Daoy (cell line): ENCODE measurements around the gene FAM117A. TPM values are rescaled to one million over a fixed set of nuclear protein-coding genes. Genes with fewer than 3 reads are reported as not detected.

Experiments used
- DNase-seq: peaks from one replicate; pipeline ENCODE4 v3.0.0-alpha.2; 2015; ENCODE audit warnings: low read depth
- total RNA-seq: library from RNA; depleted of rRNA; stranded (reverse); fragments of >200 nt; shearing (Covaris generic); gene quantifications from 2 replicates; pipeline ENCODE4 v1.2.3, GENCODE V29; 2014

Gene FAM117A
- total RNA-seq, 1 experiment from 2014 or later = 5.0 TPM

DNA sequence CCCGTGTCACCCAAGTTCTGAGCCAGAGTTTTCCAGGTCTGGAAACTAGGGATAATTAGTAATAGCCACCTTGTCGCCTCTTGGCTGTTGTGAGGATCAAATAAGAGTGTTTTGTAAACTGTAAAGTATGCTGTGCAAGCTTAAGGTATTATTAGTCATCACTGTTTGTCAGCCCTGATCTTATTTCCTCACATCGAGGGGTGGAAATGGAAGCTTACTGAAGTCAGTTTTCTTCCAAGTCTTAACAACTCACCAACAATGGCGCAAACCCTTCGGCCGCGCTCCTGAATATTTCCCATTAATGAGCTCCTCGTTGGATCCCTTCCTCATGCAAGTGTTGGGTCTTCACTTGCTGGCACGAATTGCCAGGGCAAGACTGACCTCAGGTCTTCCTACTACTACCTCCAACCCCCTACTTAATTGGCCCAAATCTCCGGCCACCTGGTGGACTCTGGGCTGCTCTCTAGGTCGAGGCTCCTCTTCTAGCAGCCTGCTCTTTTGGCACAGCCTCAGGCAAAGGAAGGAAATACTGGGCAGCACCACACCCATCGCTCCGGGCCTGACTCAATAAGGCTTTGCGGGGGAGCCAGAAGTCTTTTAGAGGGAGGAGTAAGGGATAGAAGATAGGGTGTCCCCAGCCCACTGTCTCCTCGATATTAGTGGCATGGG lies 55.3 kb downstream of the FAM117A start:
- DNase-seq = no peak

GRCh38 chr17:49707608-49708514 lies 56.1 kb downstream of the FAM117A start, which contains the start of gene SLC35B1:
SLC35B1 (minus strand) TSS chr17:49707964; CDS start chr17:49707833, 131 bp downstream.
- peak; percentile 97 for DNase-seq

DNA sequence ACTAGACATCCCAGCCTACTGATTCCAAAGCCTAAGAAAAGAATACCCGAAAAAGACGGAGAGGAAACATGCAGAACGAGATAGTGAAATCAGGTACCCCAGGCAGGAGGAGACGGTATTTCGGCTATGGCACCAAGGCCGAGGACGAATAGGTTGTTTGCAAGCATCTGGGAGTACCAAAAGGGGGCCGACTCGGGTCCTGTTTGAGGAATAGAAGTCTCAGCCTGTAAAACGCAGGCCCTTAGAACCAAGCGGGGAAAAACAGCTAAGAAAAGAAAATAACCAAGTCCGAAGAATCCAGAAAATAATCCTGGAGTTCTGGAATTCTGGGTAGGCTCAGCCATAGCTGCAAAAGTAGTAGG lies 56.7 kb downstream of the FAM117A start:
- no peak for DNase-seq

DNA sequence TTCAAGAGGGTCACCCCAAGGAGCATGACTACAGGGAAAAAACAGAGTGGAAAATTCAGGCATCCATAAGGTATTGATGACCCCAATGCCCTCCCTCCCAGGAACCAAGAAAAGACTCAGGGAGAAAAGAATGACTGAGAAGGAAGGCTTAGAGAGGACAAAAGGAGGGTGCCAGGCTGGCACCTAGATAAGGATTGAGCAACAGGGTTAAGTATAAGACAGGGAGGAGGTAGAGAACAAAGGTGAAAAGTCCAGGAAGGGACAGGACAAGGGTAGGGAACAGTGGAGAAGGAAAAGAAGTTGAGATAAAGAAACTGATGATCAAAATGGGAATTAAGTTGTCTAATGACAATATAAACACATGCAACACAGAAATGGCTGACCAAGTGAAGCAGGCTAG lies 58.7 kb downstream of the FAM117A start:
- no peak for DNase-seq

DNA sequence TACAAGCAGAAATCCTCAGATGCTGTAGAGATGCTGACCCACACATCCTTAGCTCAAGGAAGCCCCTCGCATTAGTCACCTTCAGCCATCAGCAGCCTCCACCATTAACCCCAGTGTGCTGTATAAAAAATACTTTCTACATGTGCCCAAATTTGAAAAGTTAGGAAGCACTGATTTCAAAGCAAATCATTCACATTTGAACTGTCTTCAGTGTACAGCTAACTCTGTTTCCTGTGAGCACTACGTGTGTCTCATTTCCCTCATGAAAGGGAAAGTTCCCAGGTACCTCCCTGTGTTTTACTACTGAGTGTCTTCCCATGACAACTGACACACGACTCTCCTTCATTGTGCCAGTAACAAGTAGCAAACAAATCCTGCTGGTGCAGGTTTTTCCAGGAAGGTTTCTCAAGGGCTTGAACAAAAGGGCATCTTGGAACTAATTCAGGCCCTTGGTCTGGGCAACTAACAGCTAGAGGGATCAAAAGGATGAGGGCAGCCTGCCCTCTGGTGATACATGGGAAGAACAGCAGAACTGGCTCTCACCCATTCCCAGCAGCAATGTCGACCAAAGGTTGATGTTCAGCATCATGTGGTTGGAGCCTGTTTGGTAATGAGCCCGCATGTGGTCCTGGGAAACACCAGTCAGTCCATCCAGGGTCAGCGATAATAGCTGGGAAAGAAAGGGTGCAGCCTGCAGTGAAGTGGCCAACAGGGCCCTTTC lies 60.2 kb downstream of the FAM117A start:
- DNase-seq = peak; percentile 9

GRCh38 chr17:49700960-49701359 lies 63.0 kb downstream of the FAM117A start:
- DNase-seq = no peak

GRCh38 chr17:49699966-49700575 lies 63.9 kb downstream of the FAM117A start:
- no peak for DNase-seq

GRCh38 chr17:49698005-49698404 lies 65.9 kb downstream of the FAM117A start:
- DNase-seq = no peak

DNA sequence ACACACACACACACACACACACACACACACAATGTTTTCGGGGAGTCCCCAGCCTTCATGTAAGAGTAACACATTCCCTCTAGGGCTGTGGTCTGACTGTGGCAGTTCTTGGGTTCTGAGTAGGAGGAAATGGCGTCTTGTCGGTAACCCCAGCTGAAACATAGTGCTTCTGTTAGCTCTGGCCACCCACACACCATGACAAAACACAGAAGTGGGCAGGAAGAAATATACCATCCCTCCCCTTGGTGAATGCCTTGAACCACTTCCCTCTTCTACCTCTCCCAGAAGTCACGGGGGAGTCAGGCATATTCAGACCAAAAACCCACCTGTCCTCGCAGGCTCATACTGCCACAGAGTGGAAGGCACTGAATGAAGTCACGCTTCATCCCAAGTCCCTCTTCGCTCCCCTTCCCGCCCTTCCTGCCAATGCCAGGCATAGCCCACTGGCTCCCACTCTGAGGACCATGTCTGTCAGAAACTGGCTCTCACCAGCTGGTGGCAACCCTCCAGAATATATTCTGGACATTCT lies 67.6 kb downstream of the FAM117A start:
- DNase-seq = no peak

- DNase-seq = no peak
These were observed 68.2 kb downstream of the FAM117A start for GRCh38 chr17:49695698-49696232.

- DNase-seq = peak; percentile 13
These were observed 68.9 kb downstream of the FAM117A start for GRCh38 chr17:49694847-49695697.

DNA sequence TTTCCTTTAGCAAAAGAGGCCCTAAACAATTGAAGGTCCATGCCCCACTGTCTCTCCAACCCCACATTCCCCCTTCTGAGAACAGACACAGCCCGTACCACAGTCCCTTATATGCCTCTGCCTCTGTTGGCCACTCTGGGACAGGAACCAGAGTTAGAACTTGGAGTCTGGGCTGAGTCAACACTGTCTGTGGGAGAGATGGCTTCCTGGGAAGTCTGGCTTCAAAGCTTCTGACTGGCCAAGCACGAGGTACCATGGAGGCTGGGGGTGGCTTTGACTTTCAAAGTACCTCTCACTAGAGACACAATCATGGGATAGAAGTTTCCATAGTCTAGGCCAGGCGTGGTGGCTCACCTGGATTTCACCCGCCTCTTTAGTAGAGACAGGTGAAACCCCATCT lies 71.2 kb downstream of the FAM117A start:
- DNase-seq = no peak

- DNase-seq = no peak
These were observed 72.2 kb downstream of the FAM117A start for GRCh38 chr17:49691677-49692191.

DNA sequence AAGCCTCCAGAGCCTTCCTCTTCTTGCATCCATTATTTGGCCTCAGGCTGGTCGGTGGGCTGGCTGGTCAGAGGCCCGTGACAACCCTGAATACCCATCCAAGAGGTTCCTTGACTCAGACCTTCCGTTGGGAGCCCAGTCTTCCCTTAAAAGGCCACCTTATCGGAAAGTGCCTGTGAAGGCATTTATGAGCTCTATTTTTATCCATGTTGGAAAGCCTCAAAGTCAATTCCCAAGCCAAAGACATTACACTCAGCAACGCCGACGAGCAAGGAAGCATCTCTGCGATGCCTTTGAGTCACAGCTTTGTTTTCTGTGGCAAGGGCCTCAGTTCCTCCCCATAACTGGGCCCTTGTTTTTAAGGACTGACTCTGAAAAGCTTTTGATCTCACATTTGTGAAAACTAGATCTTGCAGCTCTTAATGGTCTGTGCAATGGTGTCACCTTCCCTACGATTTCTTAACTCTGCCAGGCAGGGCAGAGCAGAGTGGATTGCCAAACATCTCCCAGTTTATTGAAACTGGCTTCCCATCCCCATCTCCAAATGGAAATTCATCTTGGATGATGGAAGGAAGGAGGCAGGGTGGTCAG lies 72.8 kb downstream of the FAM117A start:
- no peak for DNase-seq

GRCh38 chr17:49690256-49690655 lies 73.7 kb downstream of the FAM117A start:
- DNase-seq = no peak

DNA sequence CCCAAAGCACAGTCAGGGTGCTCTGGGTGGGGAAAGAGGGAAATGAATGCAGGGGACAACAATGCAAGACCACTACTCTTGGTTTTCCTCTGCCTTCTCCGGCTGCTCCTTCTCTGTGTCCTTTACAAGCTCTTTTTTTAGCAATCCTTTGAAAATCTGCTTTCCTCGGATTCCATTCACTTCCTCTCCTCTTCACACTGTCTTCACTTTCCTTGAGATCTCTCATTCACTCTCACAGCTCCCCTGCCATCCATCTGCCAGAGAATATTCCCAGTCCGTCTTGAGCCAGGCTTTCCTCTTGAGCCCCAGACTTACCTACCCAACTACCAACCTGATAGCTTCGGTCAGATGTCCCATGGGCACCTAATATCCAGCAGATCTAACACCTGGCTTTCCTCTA lies 75.1 kb downstream of the FAM117A start:
- no peak for DNase-seq

DNA sequence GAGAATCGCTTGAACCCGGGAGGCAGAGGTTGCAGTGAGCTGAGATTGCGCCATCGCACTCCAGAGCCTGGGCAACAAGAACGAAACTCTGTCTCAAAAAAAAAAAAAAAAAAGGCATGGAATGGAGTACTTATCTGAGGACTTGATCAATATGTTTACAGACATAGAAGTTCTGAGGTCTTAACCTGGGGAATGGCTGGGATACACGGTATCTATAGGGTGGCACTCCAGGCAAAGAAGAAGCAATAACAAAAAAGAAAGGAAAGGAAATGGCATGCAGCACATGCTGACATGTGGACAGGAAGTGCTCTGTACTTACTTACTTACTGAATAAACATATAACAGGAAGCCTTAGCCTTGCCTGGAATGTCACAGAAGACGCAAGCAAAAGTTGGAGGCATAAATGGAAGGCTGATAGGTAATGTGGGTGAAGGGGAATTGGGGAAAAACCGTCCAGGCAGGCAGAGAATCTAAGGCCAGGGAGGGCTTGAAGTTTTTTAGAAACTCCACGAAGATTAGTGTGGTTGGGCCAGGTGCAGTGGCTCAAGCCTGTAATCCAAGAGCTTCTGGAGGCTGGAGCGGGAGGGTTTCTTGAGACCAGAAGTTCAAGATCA lies 75.9 kb downstream of the FAM117A start:
- peak; percentile 30 for DNase-seq

GRCh38 chr17:49681106-49681979 lies 82.6 kb downstream of the FAM117A start:
- DNase-seq = no peak
